ENCODE measurements around the gene PEX1.
A peak's percentile ranks its signal among the peaks of the same experiment; 100 is the strongest.
"Not testable (repeated sequence)": the region's sequence is repeated elsewhere in the genome, so short reads cannot be mapped to it uniquely, and the experiment has no call there.

Gene PEX1

DNA sequence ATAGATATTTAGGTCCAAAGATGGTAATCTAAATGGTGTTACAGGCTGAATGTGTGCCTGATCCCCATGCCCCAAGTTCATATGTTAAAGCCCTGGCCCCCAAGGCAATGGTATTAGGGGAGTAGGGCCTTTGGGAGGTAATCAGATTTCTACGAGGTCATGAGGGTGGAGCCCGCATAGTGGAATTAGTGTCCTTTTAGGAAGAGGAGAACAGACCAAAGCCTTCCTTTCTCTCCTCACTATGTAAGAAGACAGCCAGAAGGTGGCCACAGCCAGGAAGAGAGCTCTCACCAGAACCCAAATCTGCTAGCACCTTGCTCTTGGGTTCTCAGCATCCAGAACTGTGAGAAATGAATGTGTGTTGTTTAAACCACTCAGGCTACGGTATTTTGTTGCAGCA, 65.8 kb downstream of the PEX1 start:
- intact Hi-C loops (cut with DNase I), result no loop called here
- DNase-seq, result no peak

DNA sequence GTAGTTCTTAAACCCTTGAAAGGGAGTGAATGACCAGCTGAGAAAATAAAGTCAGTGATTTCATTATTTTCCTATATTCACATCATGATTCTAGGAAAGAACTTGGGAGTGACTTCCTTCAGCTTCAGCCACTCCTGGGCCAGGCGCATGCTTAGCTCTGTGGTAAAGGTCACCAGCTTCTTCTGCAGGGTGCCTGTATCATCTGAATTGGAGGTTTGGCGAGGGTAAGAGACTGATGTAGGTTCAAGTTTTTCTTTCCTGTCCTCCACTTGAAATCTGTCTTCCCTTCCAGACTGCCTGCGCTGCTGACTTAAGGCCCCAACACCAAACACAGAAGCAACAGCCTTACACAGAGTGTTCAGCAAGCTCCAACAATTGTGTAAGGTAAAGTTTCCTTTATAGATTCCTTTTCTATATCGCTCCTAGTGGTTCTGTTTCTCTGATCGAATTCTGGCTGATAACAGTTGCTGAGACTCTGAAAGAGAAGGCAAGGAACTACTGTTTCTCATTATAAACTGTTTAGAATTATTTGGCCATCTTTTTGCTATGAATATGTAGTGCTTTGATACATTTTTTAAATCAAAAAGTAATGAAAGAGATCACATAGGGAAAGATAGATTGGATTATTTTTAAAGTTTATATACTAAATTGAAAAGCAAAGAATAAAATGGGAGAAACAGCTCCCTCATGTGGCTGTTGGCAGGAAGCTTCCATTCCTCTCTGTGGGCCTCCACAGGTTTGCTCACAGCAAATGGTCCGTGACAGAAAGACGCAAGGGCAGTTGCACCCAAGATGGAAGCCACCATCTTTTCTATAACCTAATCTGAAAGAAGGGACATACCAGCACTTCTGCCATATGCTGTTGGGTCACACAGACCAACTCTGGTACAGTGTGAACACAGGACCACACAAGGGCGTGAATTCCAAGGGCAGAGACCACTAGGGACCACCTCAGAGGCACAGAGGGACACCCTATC, 67.0 kb downstream of the PEX1 start:
- intact Hi-C loops (cut with DNase I), result no loop called here
- DNase-seq, result peak in 2 of 10 donors; percentile 8 to 15

DNA sequence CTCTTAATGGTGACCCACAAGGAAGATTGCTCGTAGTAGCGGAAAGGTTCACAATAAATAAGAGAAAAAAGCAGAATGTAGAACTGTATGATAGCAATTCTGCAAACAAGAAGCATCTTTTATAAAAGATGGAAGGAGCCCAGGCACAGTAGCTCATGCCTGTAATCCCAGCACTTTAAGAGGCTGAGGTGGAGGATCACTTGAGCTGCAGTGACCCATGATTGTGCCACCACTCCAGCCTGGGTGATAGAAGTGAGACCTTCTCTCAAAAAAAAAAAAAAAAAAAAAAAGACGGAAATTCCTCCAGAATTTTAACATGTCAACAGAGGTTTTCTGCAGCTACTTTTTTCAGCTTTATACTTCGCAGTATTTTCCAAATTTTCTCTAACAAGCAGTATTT, 67.8 kb downstream of the PEX1 start:
- DNase-seq, result no peak
- intact Hi-C loops (cut with DNase I), result no loop called here

DNA sequence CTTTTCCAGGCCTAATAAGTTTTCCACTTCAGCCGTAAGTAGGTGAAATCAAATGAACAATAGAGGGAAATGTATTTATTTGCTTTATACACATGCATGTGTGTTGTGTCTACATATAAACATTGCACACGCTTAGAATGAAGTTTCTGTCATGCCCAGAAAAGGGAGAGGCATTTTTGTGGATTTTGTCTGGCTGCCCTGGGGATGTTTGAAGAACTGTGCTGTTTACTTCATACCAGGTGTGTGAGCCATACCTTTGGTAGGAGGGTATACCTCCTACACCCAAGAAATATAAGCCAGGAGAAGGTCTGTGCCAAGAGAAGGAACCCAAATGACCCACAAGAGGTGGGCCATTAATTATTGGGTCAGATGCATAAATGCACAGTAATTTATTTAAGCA, 68.2 kb downstream of the PEX1 start:
- no peak for DNase-seq
- intact Hi-C loops (cut with DNase I), result no loop called here

DNA sequence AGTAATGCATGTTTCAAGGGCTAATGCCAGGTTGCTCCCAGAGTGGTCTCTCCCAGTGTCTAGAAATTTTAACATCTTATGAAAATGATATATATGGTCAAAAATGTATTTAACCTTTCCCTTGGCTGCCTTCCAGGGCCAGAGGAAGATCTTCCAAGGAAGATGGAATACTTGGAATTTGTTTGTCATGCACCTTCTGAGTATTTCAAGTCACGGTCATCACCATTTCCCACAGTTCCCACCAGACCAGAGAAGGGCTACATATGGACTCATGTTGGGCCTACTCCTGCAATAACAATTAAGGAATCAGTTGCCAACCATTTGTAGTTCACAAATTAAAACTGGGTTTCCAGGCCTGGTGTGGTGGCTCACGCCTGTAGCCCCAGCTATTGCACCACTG, 72.1 kb downstream of the PEX1 start:
- no peak for DNase-seq
- intact Hi-C loops (cut with DNase I), result no loop called here

DNA sequence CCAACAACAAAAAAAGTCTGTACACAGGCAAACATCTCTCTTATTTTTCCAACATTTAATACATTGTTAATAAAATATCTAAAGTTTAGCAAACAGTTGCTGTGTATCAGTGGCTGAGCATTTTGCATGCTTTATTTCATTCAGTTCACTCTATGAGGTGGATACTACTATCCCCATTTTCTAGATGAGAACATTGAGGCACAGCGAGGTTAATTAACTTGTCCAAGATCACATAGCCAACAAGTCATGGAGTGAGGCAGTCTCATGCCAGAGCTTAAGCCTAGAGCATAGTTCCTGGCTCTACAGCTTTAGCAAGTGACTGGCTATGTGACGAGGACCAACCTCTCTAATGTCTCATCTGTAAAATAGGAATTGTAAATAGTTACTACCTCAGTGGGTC, 76.7 kb downstream of the PEX1 start:
- DNase-seq, result no peak
- intact Hi-C loops (cut with DNase I), result no loop called here

DNA sequence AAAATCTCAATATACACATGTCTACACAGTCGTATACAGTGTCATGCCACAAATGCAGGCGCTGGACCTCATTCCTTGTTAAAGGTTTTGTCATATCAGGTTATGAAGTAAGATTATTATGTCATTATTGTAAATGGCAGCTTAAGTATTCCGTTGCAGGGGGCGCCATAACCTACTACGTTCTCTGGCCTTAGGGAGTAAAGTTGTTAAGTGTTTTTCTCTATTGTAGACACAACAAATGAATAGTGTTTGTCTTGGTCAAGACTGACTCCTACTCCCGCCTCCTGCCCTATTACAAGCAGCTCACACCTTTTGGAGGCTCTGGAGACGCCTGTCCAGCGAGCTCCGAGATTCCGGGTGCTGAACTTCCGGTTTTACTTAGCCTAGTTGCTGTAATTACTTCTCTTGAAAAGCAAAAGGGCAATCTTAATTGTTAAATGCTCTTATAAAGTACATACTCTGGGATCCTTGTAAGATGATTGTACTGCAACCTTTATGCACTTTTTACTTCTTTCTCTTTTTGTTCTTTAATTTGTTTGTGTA, 80.0 kb downstream of the PEX1 start:
- peak in 4 of 10 donors; percentile 31 to 49 (median 40) for DNase-seq
- intact Hi-C loops (cut with DNase I), result loop anchor here (2.0 to 10.0 kb wide), 5 partner anchors 81 to 616 kb away; partner anchors contain the start of genes ANKIB1, CYP51A1, KRIT1 and PEX1

DNA sequence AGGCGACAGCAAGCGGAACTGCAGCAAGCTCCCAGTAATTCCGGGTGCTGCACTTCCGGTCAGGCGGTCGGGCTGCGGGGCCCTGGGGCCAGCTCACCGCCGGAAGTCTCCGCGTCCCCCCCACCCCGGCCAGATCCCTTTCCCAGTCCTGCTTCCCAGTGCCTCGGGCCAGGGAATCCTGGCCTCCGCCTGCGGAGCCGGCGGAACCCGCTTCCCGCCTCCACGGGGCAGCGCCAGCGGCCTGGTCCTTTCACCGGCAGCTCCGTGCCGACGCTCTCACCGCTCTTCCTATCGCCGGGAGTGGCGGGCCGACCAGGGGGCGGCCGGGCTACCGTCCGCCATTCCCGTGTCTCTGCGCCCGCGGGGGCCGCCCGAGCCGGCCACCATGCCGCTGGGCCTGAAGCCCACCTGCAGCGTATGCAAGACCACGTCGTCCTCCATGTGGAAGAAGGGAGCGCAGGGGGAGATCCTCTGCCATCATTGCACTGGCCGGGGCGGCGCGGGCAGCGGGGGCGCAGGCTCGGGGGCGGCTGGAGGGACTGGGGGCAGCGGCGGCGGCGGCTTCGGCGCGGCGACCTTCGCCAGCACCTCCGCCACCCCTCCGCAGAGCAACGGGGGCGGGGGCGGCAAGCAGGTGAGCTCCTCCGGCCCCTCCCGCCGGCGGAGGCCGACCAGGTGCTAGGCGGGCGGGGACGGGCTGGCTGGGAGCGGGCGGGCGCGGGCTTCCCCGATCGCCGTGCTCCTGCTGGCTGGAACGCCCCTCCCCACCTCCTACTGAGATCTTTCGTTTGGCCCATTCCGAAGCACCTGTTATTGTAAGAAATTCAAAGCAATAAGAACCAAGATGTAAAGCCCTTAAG, 80.7 kb downstream of the PEX1 start, which contains the start of gene GATAD1:
TSS of gene GATAD1 (plus strand) at position 138 of the 860 bp plus-strand sequence. CDS start at position 386, 248 bp downstream.
- intact Hi-C loops (cut with DNase I), result loop anchor here (1.0 to 10.0 kb wide), 7 partner anchors 23 to 615 kb away; partner anchors contain the start of genes ANKIB1, CYP51A1, KRIT1 and MTERF1
- peak; percentile 92 to 99 (median 94) for DNase-seq

DNA sequence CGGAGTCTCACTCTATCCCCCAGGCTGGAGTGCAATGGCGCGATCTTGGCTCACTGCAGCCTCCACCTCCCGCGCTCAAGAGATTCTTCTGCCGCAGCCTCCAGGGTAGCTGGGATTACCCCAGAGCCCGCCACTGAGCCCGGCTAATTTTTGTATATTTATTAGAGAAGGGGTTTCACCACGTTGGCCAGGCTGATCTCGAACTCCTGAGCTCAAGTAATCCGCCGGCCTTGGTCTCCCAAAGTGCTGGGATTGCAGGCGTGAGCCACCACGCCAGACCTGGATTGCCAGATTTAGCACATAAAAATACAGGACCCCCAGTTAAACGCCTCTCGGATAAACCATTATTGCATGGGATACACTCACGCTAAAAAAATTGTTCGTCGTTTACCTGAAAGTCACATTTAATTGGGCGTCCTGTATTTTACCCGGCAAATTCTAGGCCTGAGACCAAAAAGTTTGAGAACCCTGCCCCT, 81.4 kb downstream of the PEX1 start:
- intact Hi-C loops (cut with DNase I), result loop anchor here (1.0 to 10.0 kb wide), 6 partner anchors 23 to 615 kb away; partner anchors contain the start of genes ANKIB1, CYP51A1, KRIT1 and MTERF1
- peak in 4 of 10 donors; percentile 11 to 82 (median 14) for DNase-seq

DNA sequence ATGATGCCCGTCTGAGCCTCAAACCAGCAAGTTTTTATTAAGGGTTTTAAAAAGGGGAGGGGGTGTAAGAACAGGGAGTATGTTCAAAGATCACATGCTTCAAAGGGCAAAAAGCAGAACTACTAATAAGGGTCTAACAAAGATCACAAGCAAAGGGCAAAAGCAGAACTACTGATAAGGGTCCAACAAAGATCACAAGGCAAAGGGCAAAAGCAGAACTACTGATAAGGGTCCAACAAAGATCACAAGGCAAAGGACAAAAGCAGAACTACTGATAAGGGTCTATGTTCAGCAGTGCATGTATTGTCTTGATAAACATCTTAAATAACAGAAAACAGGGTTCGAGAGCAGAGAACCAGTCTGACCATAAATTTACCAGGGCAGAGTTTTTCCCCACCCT, 85.6 kb downstream of the PEX1 start:
- DNase-seq, result not testable (repeated sequence)
- intact Hi-C loops (cut with DNase I), result loop anchor here (10.0 kb wide), 1 partner anchor 612 kb away; no protein-coding TSS in a partner anchor

DNA sequence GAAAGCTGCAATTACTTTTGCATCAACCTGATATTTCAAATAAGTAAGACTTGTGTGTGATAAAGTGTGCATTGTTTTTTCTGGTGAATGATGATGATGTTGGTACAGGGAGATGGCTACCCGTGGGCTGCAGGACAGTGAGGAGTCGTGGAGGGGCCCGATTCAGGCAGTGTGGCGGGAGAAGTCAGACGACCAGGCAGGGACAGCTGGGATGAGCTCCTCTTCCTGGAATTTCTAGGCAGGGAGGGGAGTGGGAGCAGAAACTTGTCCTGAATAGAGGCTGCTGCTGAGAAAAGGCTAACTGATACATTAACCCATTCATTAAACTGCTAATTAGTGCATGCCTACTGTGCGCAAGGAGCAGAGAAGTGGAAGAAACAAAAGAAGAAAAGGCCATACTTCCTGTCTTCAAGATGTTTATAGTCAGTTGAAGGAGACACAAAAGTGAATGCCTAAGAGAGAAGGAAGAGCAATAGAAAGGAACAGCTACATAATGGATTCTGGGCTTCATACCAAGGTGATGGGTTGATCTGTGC, 90.3 kb downstream of the PEX1 start:
- intact Hi-C loops (cut with DNase I), result no loop called here
- no peak for DNase-seq

Data from posterior cingulate gyrus (tissue), 11 donors.